GM04503 (cell line): ENCODE data around the gene GCG.

Experiments
- DNase-seq: peaks from one replicate; pipeline ENCODE4 v3.0.0-alpha.2; 2012; ENCODE audit warnings: low read depth

Gene GCG

GRCh38 chr2:162152147-162152546 is at the start of gene GCG:
GCG (minus strand) TSS chr2:162152247; CDS start chr2:162149178, 3,069 bp downstream.
- no peak for DNase-seq

GRCh38 chr2:162200636-162201035 is 48.6 kb upstream of the GCG start:
- DNase-seq: no peak

- no peak for DNase-seq
Measured at GRCh38 chr2:162199913-162200312, 47.9 kb upstream of the GCG start.

- DNase-seq: no peak
Measured at GRCh38 chr2:162198239-162198638, 46.2 kb upstream of the GCG start.

GRCh38 chr2:162197069-162197825 is 45.2 kb upstream of the GCG start:
- DNase-seq: no peak

- DNase-seq: no peak
Measured at GRCh38 chr2:162196638-162197037, 44.6 kb upstream of the GCG start.

GRCh38 chr2:162188451-162188850 is 36.4 kb upstream of the GCG start:
- DNase-seq: no peak

- no peak for DNase-seq
Measured at GRCh38 chr2:162185541-162186232, 33.6 kb upstream of the GCG start.

GRCh38 chr2:162184821-162185450 is 32.9 kb upstream of the GCG start:
- no peak for DNase-seq

GRCh38 chr2:162184359-162184758 is 32.3 kb upstream of the GCG start:
- no peak for DNase-seq

GRCh38 chr2:162182395-162182794 is 30.3 kb upstream of the GCG start:
- DNase-seq: no peak

- no peak for DNase-seq
Measured at GRCh38 chr2:162177301-162177700, 25.3 kb upstream of the GCG start.

GRCh38 chr2:162175714-162176113 is 23.7 kb upstream of the GCG start:
- no peak for DNase-seq

- DNase-seq: no peak
Measured at GRCh38 chr2:162174746-162175145, 22.7 kb upstream of the GCG start.

GRCh38 chr2:162172802-162173370 is 20.8 kb upstream of the GCG start:
- DNase-seq: no peak

- DNase-seq: no peak
Measured at GRCh38 chr2:162166745-162167144, 14.7 kb upstream of the GCG start.

- no peak for DNase-seq
Measured at GRCh38 chr2:162166174-162166573, 14.1 kb upstream of the GCG start.

- DNase-seq: no peak
Measured at GRCh38 chr2:162164802-162165201, 12.8 kb upstream of the GCG start.

GRCh38 chr2:162159446-162159845 is 7.4 kb upstream of the GCG start:
- no peak for DNase-seq

- no peak for DNase-seq
Measured at GRCh38 chr2:162156149-162156548, 4.1 kb upstream of the GCG start.

GRCh38 chr2:162155093-162155492 is 3.0 kb upstream of the GCG start:
- DNase-seq: no peak

- DNase-seq: no peak
Measured at GRCh38 chr2:162153608-162154224, 1.7 kb upstream of the GCG start.
